ENCODE data around the gene KRTAP1-5. TPM values are rescaled to one million over a fixed set of nuclear protein-coding genes. Genes with fewer than 3 reads are reported as not detected.
"Not testable (repeated sequence)": the region's sequence is repeated elsewhere in the genome, so short reads cannot be mapped to it uniquely, and the experiment has no call there.

The KRTAP1-5 gene
- total and polyA plus RNA-seq, 7 donors = not detected

DNA sequence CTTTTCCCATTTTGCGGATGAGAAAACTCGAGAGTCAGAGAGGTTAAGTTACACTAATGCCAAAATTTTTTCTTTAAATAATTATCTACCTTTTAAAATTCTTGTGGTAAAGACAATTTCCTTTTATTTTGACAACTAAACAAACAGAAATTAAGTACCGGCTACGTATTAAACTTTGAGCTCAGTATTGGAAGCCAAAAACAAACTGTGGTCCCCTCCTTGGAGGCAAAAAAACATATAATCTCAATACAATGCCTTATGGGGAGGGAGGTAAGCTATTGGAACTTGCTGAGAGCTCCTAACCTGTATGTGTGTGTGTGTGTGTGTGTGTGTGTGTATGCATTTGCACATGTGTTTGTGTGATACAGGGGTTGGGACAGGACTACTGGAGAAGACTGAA lies 36.4 kb upstream of the KRTAP1-5 start:
- Histone ChIP-seq H3K36me3 (ENCODE audit: insufficient read depth in 1 of 2, low read depth in 1 of 2) (no peaks in the 10 kb centered on the region), H3K4me1 (no peaks in the 10 kb centered on the region), H3K9me3 (no peaks in the 10 kb centered on the region), H3K27me3 (ENCODE audit: insufficient read depth in 3 of 3, low read length in 2 of 3) (peaks cover 0 to 18% (median 1%) of the 10 kb centered on the region in 3 donors), H3K4me3 (no peak overlapping the region), H3K27ac (no peak overlapping the region)
- DNase-seq (no peak), ATAC-seq (no peak)
- intact Hi-C loops (cut with DNase I) = no loop called here
- TF ChIP-seq, protein P1, sequence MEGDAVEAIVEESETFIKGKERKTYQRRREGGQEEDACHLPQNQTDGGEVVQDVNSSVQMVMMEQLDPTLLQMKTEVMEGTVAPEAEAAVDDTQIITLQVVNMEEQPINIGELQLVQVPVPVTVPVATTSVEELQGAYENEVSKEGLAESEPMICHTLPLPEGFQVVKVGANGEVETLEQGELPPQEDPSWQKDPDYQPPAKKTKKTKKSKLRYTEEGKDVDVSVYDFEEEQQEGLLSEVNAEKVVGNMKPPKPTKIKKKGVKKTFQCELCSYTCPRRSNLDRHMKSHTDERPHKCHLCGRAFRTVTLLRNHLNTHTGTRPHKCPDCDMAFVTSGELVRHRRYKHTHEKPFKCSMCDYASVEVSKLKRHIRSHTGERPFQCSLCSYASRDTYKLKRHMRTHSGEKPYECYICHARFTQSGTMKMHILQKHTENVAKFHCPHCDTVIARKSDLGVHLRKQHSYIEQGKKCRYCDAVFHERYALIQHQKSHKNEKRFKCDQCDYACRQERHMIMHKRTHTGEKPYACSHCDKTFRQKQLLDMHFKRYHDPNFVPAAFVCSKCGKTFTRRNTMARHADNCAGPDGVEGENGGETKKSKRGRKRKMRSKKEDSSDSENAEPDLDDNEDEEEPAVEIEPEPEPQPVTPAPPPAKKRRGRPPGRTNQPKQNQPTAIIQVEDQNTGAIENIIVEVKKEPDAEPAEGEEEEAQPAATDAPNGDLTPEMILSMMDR (IDR thresholded peaks at IDR 0.05) = no peak
- WGBS, 3 donors = 83 to 88% (median 87%) methylated on average over 4 of the region's 4 CpGs

DNA sequence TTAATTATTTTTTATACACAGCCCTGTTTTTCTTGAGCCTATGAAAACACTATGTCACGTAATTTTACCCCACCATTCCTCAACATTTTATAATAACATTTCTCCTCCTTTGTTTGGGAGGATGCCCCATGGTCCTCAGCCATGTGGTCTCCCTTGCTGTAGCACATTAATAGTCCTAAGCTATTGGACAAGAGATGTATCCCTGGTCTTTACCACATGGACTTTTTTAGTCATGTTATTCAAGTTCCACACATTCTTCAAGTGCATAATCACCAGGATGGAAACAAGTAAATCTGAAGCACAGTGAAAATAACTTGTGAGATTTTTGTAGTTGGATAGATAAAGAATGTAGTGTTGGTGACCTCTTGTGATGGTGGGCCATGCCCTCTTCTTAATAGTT lies 35.0 kb upstream of the KRTAP1-5 start:
- no peak overlapping the region for H3K4me3 ChIP-seq
- intact Hi-C loops (cut with DNase I) = no loop called here
- ATAC-seq (no peak), DNase-seq (no peak)
- H3K27me3 ChIP-seq (ENCODE audit: insufficient read depth in 3 of 3, low read length in 2 of 3) = peaks cover 0 to 31% (median 1%) of the 10 kb centered on the region in 3 donors
- no peak overlapping the region for H3K27ac ChIP-seq
- no peaks in the 10 kb centered on the region for H3K36me3 ChIP-seq (ENCODE audit: insufficient read depth in 1 of 2, low read depth in 1 of 2)
- peaks cover 4% of the 10 kb centered on the region for H3K9me3 ChIP-seq
- WGBS, 3 donors = 65 to 77% (median 67%) methylated on average over 1 of the region's 1 CpG
- H3K4me1 ChIP-seq = no peaks in the 10 kb centered on the region
- TF ChIP-seq, protein P1 (IDR thresholded peaks at IDR 0.05) = no peak

DNA sequence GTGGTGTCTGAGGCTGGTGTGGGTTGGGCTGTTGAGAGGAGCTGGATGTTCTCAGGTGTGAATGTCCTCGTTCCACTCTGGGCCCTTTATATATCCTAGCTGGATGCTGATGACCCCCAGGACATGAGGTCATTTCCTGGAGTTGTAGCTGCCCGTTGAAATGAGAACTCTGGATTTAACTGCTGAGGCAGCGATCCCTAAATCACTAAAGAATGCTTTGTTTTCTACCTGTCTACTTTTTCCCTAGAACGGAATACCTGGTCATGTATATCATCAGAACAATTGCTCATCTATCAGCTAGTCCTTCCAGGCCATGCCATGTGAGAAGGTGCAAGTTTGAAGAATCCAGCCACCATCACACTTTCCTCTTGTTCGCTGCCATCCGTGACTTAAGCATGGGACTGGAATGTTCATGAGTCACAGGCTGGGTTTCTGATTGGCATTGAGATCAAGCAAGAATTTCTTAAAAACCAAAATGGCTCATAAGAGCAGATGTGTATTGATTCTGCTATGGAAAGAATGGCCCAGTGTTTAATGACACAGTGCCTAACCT lies 33.1 kb upstream of the KRTAP1-5 start, which contains the start of gene KRTAP2-3:
KRTAP2-3 (minus strand) TSS at position 63 of the 553 bp plus-strand sequence. CDS start 64 bp downstream, outside the sequence.
- intact Hi-C loops (cut with DNase I) = no loop called here
- H3K9me3 ChIP-seq = peaks cover 4% of the 10 kb centered on the region
- H3K4me1 ChIP-seq = no peaks in the 10 kb centered on the region
- H3K27ac ChIP-seq = no peak within 1 kb of the TSS
- no peaks in the 10 kb centered on the region for H3K36me3 ChIP-seq (ENCODE audit: insufficient read depth in 1 of 2, low read depth in 1 of 2)
- ATAC-seq (no peak), DNase-seq (no peak)
- WGBS, 3 donors = 52 to 55% (median 55%) methylated on average over 6 of the region's 6 CpGs
- TF ChIP-seq, protein P1 (IDR thresholded peaks at IDR 0.05) = no peak
- no peak within 1 kb of the TSS for H3K4me3 ChIP-seq
- peaks cover 0 to 47% (median 1%) of the 10 kb centered on the region in 3 donors for H3K27me3 ChIP-seq (ENCODE audit: insufficient read depth in 3 of 3, low read length in 2 of 3)

DNA sequence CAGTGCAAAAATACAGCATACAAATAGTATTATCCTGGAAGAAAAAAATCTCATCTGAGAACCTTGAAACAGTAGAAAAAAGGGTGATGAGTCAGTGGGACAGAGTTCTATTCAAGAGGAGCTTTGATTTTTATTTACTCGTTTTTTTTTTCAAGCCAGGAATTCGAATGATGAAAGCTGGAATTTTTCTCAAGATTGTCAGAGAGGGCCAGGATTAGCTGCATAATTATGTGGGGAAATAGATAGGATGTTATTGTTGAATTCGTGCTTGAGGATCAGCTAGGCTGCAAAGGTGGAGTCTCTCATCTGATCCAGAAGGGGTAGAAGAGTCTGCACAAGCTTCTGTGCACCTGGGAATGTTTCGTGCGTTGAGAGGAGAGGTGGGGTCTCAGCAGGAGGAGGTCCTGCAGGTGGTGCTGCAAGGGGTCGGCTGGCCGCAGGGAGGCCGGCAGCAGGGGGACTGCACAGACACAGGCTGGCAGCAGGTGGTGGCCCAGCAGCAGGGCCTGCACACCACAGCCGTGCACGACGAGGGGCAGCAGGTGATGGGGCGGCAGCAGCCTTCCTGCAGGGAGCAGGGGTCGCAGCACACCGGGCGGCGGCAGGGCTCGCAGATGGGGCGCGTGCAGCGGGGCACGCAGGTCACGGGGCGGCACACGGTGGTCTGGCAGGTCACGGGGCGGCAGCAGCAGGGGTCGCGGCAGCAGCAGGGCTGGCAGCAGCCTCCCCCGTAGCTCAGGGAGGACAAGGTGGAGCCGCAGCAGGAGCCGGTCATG lies 32.5 kb upstream of the KRTAP1-5 start:
- H3K27ac ChIP-seq; DNase-seq; H3K4me3 ChIP-seq; H3K9me3 ChIP-seq; intact Hi-C loops (cut with DNase I); H3K4me1 ChIP-seq; ATAC-seq; H3K36me3 ChIP-seq (ENCODE audit: insufficient read depth in 1 of 2, low read depth in 1 of 2): not testable (repeated sequence)
- WGBS, 3 donors = 26 to 34% (median 29%) methylated on average over 10 of the region's 31 CpGs
- H3K27me3 ChIP-seq (ENCODE audit: insufficient read depth in 3 of 3, low read length in 2 of 3) = peaks cover 0 to 47% (median 0%) of the 10 kb centered on the region in 3 donors

DNA sequence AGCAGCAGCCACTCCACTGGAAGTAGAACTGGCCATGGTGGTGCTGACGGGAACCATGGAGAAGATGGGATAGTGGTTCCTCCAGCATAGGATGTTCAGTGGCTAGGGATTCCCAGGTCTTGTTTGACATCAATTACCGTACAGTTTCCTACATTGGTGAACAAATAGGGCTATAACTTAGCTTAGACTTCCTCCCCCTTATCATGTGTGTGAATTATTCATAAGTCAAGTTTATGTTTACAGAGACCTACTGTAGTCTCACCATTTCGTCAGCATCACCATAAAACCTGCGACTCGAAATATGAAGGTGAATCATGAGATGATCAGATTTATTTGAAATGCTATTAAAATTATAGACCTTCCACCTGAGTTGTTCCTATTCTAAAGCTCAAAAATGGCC lies 31.7 kb upstream of the KRTAP1-5 start:
- Histone ChIP-seq H3K4me1 (no peaks in the 10 kb centered on the region), H3K4me3 (no peak overlapping the region)
- 88 to 91% (median 89%) methylated on average over 5 of the region's 5 CpGs for WGBS, 3 donors

More for the DNA sequence above, 31.7 kb upstream of the KRTAP1-5 start:
- H3K9me3 ChIP-seq = peaks cover 4% of the 10 kb centered on the region
- intact Hi-C loops (cut with DNase I) = no loop called here
- DNase-seq (no peak), ATAC-seq (no peak)
- TF ChIP-seq, protein P1 (IDR thresholded peaks at IDR 0.05) = no peak
- no peaks in the 10 kb centered on the region for H3K36me3 ChIP-seq (ENCODE audit: insufficient read depth in 1 of 2, low read depth in 1 of 2)
- H3K27ac ChIP-seq = no peak overlapping the region
- H3K27me3 ChIP-seq (ENCODE audit: insufficient read depth in 3 of 3, low read length in 2 of 3) = peaks cover 0 to 47% (median 0%) of the 10 kb centered on the region in 3 donors
